ENCODE measurements around the gene RNF208.

The RNF208 gene

DNA sequence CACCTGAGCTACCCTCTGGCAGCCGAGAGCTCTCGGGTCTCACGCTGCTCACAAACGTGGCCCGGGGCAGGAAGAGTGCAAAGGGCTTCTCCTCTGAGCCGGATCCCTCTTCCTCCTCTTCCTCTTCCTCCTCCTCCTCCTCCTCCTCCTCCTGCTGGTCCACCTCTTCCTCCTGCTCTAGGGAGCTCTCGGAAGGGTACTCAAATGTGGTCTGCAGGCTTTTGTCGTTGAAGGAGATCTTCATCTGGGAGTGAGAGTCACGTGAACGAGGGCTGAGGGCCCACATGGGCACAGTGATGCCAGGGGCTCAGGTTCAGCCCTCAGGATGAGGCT, 29.6 kb downstream of the RNF208 start:
- Histone ChIP-seq H3K9ac (ENCODE audit: insufficient read length, low read depth) (peak overlapping the region; percentile 42), H3K27me3 (ENCODE audit: insufficient read depth, insufficient read length) (no peaks in the 10 kb centered on the region), H3K9me3 (ENCODE audit: insufficient read depth, low read length) (no peaks in the 10 kb centered on the region), H3K36me3 (ENCODE audit: insufficient read depth, insufficient read length, low read length) (peaks cover 64% of the 10 kb centered on the region), H3K4me1 (ENCODE audit: insufficient read depth, insufficient read length) (peaks cover 38% of the 10 kb centered on the region), H3K4me3 (ENCODE audit: insufficient read length, low read depth) (no peak overlapping the region)
- TF ChIP-seq YY1 (IDR thresholded peaks at IDR 0.05; ENCODE audit: insufficient read depth, insufficient read length) (no peak), ZNF274 (IDR thresholded peaks at IDR 0.05; ENCODE audit: low read depth, low read length) (no peak), SUZ12 (IDR thresholded peaks at IDR 0.05; ENCODE audit: extremely low read depth, insufficient read depth, insufficient read length) (no peak)
- no peak for DNase-seq (ENCODE audit: low read depth, low spot score)

DNA sequence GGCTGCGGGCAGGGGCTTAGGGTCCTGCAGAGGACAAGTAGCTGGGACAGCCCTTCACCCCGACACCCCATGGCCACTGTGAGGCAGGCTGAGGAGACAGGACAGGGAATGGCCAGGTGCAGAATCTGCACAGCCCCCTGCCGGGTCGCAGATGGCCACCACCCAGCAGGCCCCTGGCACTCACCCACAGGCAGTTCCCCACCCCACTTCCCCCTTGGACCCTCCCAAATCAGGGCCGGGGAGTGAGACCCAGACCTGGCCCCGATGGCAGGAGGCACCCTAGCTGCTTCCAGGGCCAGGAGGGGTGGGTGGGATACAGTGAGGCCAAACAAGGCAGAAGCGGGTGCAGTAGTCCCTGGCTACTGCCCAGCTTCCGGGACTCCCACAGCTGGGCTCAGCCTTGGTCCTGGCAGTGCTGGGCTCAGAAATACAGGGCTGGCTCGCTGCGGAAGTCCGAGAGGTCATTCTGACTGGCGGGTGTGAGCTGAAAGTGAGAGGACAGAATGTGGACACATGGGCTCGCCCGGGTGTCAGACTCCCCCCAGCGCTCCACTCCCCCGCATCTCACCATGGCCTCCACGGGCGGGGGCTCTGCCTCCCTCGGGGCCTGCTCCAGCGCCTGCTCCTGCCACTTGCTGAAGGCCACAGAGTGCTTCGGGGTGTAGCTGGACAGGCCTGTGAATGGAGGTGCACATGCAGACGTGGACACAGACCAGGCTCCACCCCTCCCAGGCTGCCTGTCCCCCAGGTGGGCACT, 30.2 kb downstream of the RNF208 start:
- DNase-seq (ENCODE audit: low read depth, low spot score), result no peak
- no peaks in the 10 kb centered on the region for H3K9me3 ChIP-seq (ENCODE audit: insufficient read depth, low read length)
- H3K4me3 ChIP-seq (ENCODE audit: insufficient read length, low read depth), result no peak overlapping the region
- no peaks in the 10 kb centered on the region for H3K27me3 ChIP-seq (ENCODE audit: insufficient read depth, insufficient read length)
- H3K9ac ChIP-seq (ENCODE audit: insufficient read length, low read depth), result no peak overlapping the region
- peaks cover 42% of the 10 kb centered on the region for H3K4me1 ChIP-seq (ENCODE audit: insufficient read depth, insufficient read length)
- no peak for TF ChIP-seq SUZ12 (IDR thresholded peaks at IDR 0.05; ENCODE audit: extremely low read depth, insufficient read depth, insufficient read length)
- no peak for TF ChIP-seq YY1 (IDR thresholded peaks at IDR 0.05; ENCODE audit: insufficient read depth, insufficient read length)
- no peak for TF ChIP-seq ZNF274 (IDR thresholded peaks at IDR 0.05; ENCODE audit: low read depth, low read length)
- H3K36me3 ChIP-seq (ENCODE audit: insufficient read depth, insufficient read length, low read length), result peaks cover 67% of the 10 kb centered on the region

DNA sequence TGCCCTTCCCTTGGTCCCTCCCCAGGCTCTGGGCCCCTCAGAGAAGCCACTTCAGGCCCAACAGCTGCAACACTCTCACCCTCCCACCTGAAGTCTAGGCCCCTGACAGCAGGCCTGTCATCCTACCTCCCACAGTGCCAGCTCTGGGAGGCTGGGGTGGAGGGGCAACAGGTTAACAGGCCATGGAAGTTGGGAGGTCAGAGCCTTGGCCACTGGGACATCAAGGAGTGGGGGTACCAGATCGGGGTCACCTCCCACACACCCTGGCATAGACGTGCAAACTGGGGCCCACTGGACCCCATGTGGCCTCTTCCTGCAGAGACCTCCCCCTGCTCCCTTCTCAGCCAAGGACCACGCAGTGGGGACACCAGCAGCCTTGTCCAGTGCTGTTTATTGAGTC, 30.8 kb downstream of the RNF208 start:
- H3K4me3 ChIP-seq (ENCODE audit: insufficient read length, low read depth), result no peak overlapping the region
- peaks cover 42% of the 10 kb centered on the region for H3K4me1 ChIP-seq (ENCODE audit: insufficient read depth, insufficient read length)
- no peaks in the 10 kb centered on the region for H3K27me3 ChIP-seq (ENCODE audit: insufficient read depth, insufficient read length)
- no peaks in the 10 kb centered on the region for H3K9me3 ChIP-seq (ENCODE audit: insufficient read depth, low read length)
- peaks cover 71% of the 10 kb centered on the region for H3K36me3 ChIP-seq (ENCODE audit: insufficient read depth, insufficient read length, low read length)
- H3K9ac ChIP-seq (ENCODE audit: insufficient read length, low read depth), result no peak overlapping the region
- TF ChIP-seq SUZ12 (IDR thresholded peaks at IDR 0.05; ENCODE audit: extremely low read depth, insufficient read depth, insufficient read length) (no peak), ZNF274 (IDR thresholded peaks at IDR 0.05; ENCODE audit: low read depth, low read length) (no peak), YY1 (IDR thresholded peaks at IDR 0.05; ENCODE audit: insufficient read depth, insufficient read length) (no peak)
- no peak for DNase-seq (ENCODE audit: low read depth, low spot score)

GRCh38 chr9:137190315-137190856, 31.7 kb downstream of the RNF208 start:
- H3K36me3 ChIP-seq (ENCODE audit: insufficient read depth, insufficient read length, low read length), result peaks cover 73% of the 10 kb centered on the region
- H3K9me3 ChIP-seq (ENCODE audit: insufficient read depth, low read length), result no peaks in the 10 kb centered on the region
- TF ChIP-seq SUZ12 (IDR thresholded peaks at IDR 0.05; ENCODE audit: extremely low read depth, insufficient read depth, insufficient read length) (no peak), YY1 (IDR thresholded peaks at IDR 0.05; ENCODE audit: insufficient read depth, insufficient read length) (no peak)
- H3K9ac ChIP-seq (ENCODE audit: insufficient read length, low read depth), result peak overlapping the region; percentile 98
- no peak for DNase-seq (ENCODE audit: low read depth, low spot score)
- H3K4me3 ChIP-seq (ENCODE audit: insufficient read length, low read depth), result no peak overlapping the region
- H3K4me1 ChIP-seq (ENCODE audit: insufficient read depth, insufficient read length), result peaks cover 40% of the 10 kb centered on the region
- H3K27me3 ChIP-seq (ENCODE audit: insufficient read depth, insufficient read length), result no peaks in the 10 kb centered on the region

DNA sequence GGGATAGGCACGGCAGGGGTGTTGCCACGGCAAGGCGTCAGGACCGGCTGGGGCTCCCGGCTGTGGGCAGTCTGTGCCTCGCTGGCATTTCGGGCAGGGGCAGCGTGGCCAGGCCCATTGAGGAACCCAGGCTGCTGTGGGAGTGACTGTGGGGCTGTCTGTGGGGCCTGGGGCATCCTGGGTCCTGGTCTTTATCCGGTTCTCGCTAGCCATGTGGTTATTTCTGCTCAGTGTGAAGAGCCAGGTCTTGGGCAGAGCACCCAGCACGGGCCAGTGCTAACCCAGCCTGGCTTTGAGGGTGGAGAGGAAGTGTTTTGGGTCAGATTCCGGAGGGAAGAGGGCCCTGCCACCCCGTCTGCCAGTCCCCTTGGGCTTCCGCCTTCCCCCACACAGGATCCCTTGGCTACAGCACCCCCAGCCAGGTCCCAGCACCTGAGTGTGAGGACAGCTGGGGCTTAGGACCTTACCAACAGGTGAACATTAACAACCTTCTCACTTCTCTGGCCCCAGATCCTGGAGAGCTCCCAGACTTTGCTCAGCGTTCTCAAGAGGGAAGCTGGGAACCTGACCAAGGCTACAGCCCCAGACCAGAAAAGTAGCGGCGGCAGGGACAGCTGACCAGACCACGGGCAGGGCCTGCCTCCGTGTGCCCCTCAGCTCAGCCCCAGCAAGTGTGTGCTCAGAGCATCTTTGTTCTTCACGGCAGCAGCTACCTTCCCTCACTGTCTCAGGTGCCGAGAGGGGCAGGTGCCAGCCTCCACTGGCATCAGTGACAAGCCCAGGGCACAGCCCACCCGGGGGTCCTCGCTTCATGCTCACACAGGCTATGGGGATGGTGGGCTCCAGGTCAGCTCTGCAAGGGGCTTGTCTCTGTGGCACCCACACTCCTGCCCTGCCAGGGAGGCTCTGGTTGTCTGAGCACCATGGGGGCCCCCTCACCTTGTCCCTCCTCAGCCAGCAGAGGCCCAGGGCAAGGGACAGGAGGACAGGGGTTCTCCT, 32.4 kb downstream of the RNF208 start:
- H3K4me3 ChIP-seq (ENCODE audit: insufficient read length, low read depth), result peak overlapping the region; percentile 95
- no peaks in the 10 kb centered on the region for H3K9me3 ChIP-seq (ENCODE audit: insufficient read depth, low read length)
- TF ChIP-seq ZNF274 (IDR thresholded peaks at IDR 0.05; ENCODE audit: low read depth, low read length), result no peak
- no peak for TF ChIP-seq YY1 (IDR thresholded peaks at IDR 0.05; ENCODE audit: insufficient read depth, insufficient read length)
- no peak for TF ChIP-seq SUZ12 (IDR thresholded peaks at IDR 0.05; ENCODE audit: extremely low read depth, insufficient read depth, insufficient read length)
- no peaks in the 10 kb centered on the region for H3K27me3 ChIP-seq (ENCODE audit: insufficient read depth, insufficient read length)
- no peak for DNase-seq (ENCODE audit: low read depth, low spot score)
- H3K9ac ChIP-seq (ENCODE audit: insufficient read length, low read depth), result peak overlapping the region; percentile 98
- peaks cover 33% of the 10 kb centered on the region for H3K4me1 ChIP-seq (ENCODE audit: insufficient read depth, insufficient read length)
- H3K36me3 ChIP-seq (ENCODE audit: insufficient read depth, insufficient read length, low read length), result peaks cover 75% of the 10 kb centered on the region

DNA sequence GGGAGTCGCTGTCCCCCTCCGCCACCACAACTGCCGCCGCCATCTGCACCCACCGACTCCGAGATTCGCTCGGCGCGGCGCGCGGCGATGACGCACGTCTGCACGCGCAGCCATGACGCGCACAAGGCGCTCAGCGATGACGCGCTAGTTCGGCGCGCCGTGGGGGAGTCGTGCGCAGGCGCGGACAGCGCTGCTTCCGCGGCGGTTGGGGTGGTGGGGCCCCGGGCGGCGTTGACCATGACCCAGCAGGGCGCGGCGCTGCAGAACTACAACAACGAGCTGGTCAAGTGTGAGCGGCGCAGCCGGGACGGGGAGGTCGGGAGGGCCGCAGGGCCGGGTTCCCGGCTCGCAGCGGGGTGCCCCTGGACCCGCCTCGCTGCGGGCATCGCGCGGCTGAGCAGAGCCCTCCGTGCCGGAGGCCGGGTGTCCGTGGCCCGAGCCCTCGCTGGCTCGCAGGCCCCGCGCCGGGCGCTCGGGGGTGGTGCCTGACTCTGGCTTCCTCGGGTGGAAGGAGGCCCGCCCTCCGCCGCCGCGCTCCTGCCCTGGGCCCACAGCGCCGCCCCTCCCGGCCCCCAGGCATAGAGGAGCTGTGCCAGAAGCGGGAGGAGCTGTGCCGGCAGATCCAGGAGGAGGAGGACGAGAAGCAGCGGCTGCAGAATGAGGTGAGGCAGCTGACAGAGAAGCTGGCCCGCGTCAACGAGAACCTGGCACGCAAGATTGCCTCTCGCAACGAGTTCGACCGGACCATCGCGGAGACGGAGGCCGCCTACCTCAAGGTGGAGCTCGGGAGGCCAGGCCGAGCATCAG, 33.3 kb downstream of the RNF208 start, which contains the start of the genes ANAPC2 and SSNA1:
TSS of gene ANAPC2 (minus strand) at position 71 of the 807 bp plus-strand sequence. CDS start at position 43, 28 bp downstream.
TSS of gene SSNA1 (plus strand) at position 187 of the 807 bp plus-strand sequence. CDS start at position 238, 51 bp downstream.
- peaks cover 26% of the 10 kb centered on the region for H3K4me1 ChIP-seq (ENCODE audit: insufficient read depth, insufficient read length)
- H3K9ac ChIP-seq (ENCODE audit: insufficient read length, low read depth), result peak within 1 kb of the TSS; percentile 98
- peak within 1 kb of the TSS; percentile 95 for H3K4me3 ChIP-seq (ENCODE audit: insufficient read length, low read depth)
- peaks cover 83% of the 10 kb centered on the region for H3K36me3 ChIP-seq (ENCODE audit: insufficient read depth, insufficient read length, low read length)
- TF ChIP-seq YY1 (IDR thresholded peaks at IDR 0.05; ENCODE audit: insufficient read depth, insufficient read length) (peak; percentile 59), SUZ12 (IDR thresholded peaks at IDR 0.05; ENCODE audit: extremely low read depth, insufficient read depth, insufficient read length) (no peak)
- peak; percentile 96 for DNase-seq (ENCODE audit: low read depth, low spot score)
- H3K9me3 ChIP-seq (ENCODE audit: insufficient read depth, low read length), result no peaks in the 10 kb centered on the region
- no peaks in the 10 kb centered on the region for H3K27me3 ChIP-seq (ENCODE audit: insufficient read depth, insufficient read length)

All from NT2/D1 (cell line).